IPS-20b (cell line): ENCODE results near the gene STRA6.
"Not testable (repeated sequence)": the region's sequence is repeated elsewhere in the genome, so short reads cannot be mapped to it uniquely, and the experiment has no call there.

Experiments used
- H3K27ac ChIP-seq: one replicate; pipeline ENCODE4 v1.5.1; 2013; ENCODE audit warnings: low read length
- H3K27me3 ChIP-seq: 2 replicates; pipeline ENCODE4 v1.6.1; 2013; ENCODE audit warnings: mild to moderate bottlenecking, low read length, inconsistent platforms; ENCODE audit not compliant: insufficient read depth
- H3K36me3 ChIP-seq: 2 replicates; pipeline ENCODE4 v1.6.1; 2013; ENCODE audit warnings: low read depth, mild to moderate bottlenecking, inconsistent platforms, low read length, moderate library complexity; ENCODE audit not compliant: insufficient read depth
- H3K4me1 ChIP-seq: 2 replicates; pipeline ENCODE4 v1.6.1; 2013; ENCODE audit warnings: mild to moderate bottlenecking, control low read depth, inconsistent platforms, low read length, moderate library complexity; ENCODE audit not compliant: insufficient read depth
- H3K4me3 ChIP-seq: 2 replicates; pipeline ENCODE4 v1.5.1; 2013; ENCODE audit warnings: mild to moderate bottlenecking, low read length, inconsistent platforms
- H3K9ac ChIP-seq: 2 replicates; pipeline ENCODE4 v1.6.1; 2013; ENCODE audit warnings: low read depth, mild to moderate bottlenecking, inconsistent platforms, low read length, moderate library complexity
- H3K9me3 ChIP-seq: 2 replicates; pipeline ENCODE4 v1.6.1; 2013; ENCODE audit warnings: mild to moderate bottlenecking, low read depth, low read length, inconsistent platforms; ENCODE audit not compliant: insufficient read depth

The STRA6 gene

GRCh38 chr15:74165461-74165860 lies 37.1 kb downstream of the STRA6 start:
- H3K27ac ChIP-seq = no peak overlapping the region
- H3K4me3 ChIP-seq = no peak overlapping the region
- no peaks in the 10 kb centered on the region for H3K36me3 ChIP-seq
- no peaks in the 10 kb centered on the region for H3K4me1 ChIP-seq
- H3K9me3 ChIP-seq = no peaks in the 10 kb centered on the region
- no peaks in the 10 kb centered on the region for H3K27me3 ChIP-seq
- no peak overlapping the region for H3K9ac ChIP-seq

GRCh38 chr15:74162195-74162536 lies 40.4 kb downstream of the STRA6 start:
- not testable (repeated sequence) for H3K4me3 ChIP-seq, H3K4me1 ChIP-seq, H3K27ac ChIP-seq

GRCh38 chr15:74160390-74160789 lies 42.2 kb downstream of the STRA6 start:
- H3K27me3 ChIP-seq, H3K9me3 ChIP-seq, H3K4me1 ChIP-seq, H3K4me3 ChIP-seq, H3K9ac ChIP-seq, H3K27ac ChIP-seq, H3K36me3 ChIP-seq: not testable (repeated sequence)

More at GRCh38 chr15:74162195-74162536, 40.4 kb downstream of the STRA6 start:
- not testable (repeated sequence) for H3K9ac ChIP-seq, H3K9me3 ChIP-seq, H3K27me3 ChIP-seq, H3K36me3 ChIP-seq

GRCh38 chr15:74159773-74160172 lies 42.8 kb downstream of the STRA6 start:
- no peak overlapping the region for H3K9ac ChIP-seq
- no peaks in the 10 kb centered on the region for H3K9me3 ChIP-seq
- H3K4me1 ChIP-seq = no peaks in the 10 kb centered on the region
- no peaks in the 10 kb centered on the region for H3K36me3 ChIP-seq
- no peak overlapping the region for H3K27ac ChIP-seq
- no peaks in the 10 kb centered on the region for H3K27me3 ChIP-seq
- no peak overlapping the region for H3K4me3 ChIP-seq

- H3K27ac ChIP-seq = no peak overlapping the region
- no peaks in the 10 kb centered on the region for H3K4me1 ChIP-seq
- no peaks in the 10 kb centered on the region for H3K36me3 ChIP-seq
- no peaks in the 10 kb centered on the region for H3K9me3 ChIP-seq
- no peak overlapping the region for H3K9ac ChIP-seq
- no peak overlapping the region for H3K4me3 ChIP-seq
- H3K27me3 ChIP-seq = no peaks in the 10 kb centered on the region
Measured at GRCh38 chr15:74158855-74159650, 43.5 kb downstream of the STRA6 start.

- Histone ChIP-seq H3K9me3 (no peaks in the 10 kb centered on the region), H3K36me3 (no peaks in the 10 kb centered on the region), H3K4me3 (no peak overlapping the region), H3K27me3 (no peaks in the 10 kb centered on the region), H3K9ac (no peak overlapping the region), H3K27ac (no peak overlapping the region), H3K4me1 (no peaks in the 10 kb centered on the region)
Measured at GRCh38 chr15:74157868-74158827, 44.4 kb downstream of the STRA6 start.

GRCh38 chr15:74156678-74157411 lies 45.7 kb downstream of the STRA6 start:
- Histone ChIP-seq H3K9me3 (no peaks in the 10 kb centered on the region), H3K27me3 (no peaks in the 10 kb centered on the region), H3K4me1 (no peaks in the 10 kb centered on the region), H3K9ac (no peak overlapping the region), H3K36me3 (no peaks in the 10 kb centered on the region), H3K27ac (no peak overlapping the region), H3K4me3 (no peak overlapping the region)

GRCh38 chr15:74155766-74156417 lies 46.7 kb downstream of the STRA6 start:
- Histone ChIP-seq H3K27me3 (no peaks in the 10 kb centered on the region), H3K4me3 (no peak overlapping the region), H3K27ac (no peak overlapping the region), H3K4me1 (no peaks in the 10 kb centered on the region), H3K9ac (no peak overlapping the region), H3K9me3 (no peaks in the 10 kb centered on the region), H3K36me3 (no peaks in the 10 kb centered on the region)

- Histone ChIP-seq H3K4me1 (0 out of 2 replicates have a peak, but pooled peaks cover 2% of the 10 kb centered on the region), H3K4me3 (no peak overlapping the region), H3K36me3 (no peaks in the 10 kb centered on the region), H3K27ac (no peak overlapping the region), H3K9me3 (no peaks in the 10 kb centered on the region; the same call in 1 of the 2 replicates), H3K27me3 (no peaks in the 10 kb centered on the region), H3K9ac (no peak overlapping the region)
Measured at GRCh38 chr15:74147051-74147450, 55.5 kb downstream of the STRA6 start.

GRCh38 chr15:74146277-74146800 lies 56.2 kb downstream of the STRA6 start:
- Histone ChIP-seq H3K4me1 (peaks cover 8% of the 10 kb centered on the region; the same call in 1 of the 2 replicates), H3K4me3 (no peak overlapping the region), H3K36me3 (no peaks in the 10 kb centered on the region), H3K27ac (no peak overlapping the region), H3K9me3 (no peaks in the 10 kb centered on the region; the same call in 1 of the 2 replicates), H3K27me3 (no peaks in the 10 kb centered on the region), H3K9ac (no peak overlapping the region)
